ENCODE data around the gene P2RX3.

Gene P2RX3

DNA sequence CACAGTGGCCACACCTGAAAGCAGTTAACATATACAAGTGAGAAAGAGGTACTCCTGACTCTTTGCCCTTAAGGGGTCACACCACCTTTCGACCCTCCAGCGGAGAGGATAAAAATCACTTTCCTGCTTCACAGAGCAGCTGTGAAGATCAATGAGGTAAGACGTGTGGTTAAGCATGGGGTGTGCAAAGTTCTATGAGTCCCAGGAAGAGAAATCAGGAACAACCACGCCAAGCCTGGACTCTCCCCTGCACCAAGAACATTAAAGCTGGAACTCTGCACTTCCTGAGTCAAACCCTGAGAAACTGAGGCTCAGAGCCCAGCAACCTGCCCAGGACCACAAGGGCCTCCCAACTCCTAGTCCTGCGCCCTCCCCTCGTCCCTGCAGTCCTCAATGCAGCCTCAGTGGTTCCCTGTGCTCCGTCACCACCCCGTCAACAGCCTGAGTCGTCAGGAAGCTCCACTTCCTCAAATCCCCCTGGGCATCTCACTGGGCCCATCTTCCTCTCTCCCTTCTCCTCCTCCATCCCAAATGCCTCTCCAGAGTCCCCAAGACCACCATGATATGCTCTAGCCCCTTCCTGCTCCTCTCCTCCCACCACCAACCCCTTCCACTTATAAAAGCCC lies 31.1 kb upstream of the P2RX3 start:
- Histone ChIP-seq H3K4me3 (ENCODE audit: low read depth, low read length) (no peak overlapping the region), H3K9me3 (ENCODE audit: control insufficient read depth, insufficient read depth, low read depth, low read length) (no peaks in the 10 kb centered on the region), H3K27ac (ENCODE audit: extremely low read depth, low read depth, low read length) (no peak overlapping the region), H3K36me3 (ENCODE audit: control insufficient read depth in 2 of 2, insufficient read depth in 1 of 2, low read length in 2 of 2) (peaks cover 0 to 44% of the 10 kb centered on the region in 2 experiments; a peak in 1 of 3 replicates), H3K4me1 (ENCODE audit: control insufficient read depth, insufficient read depth, low read length) (no peaks in the 10 kb centered on the region)
- ChIA-PET CTCF (no interaction called here), POLR2A (interaction anchor here (2.7 kb wide), 1 partner anchor 18 kb away, joined by 8 read pairs; the partner anchor contains the start of gene TNKS1BP1)
- no peak for TF ChIP-seq ZNF132 (tag by site-specific recombination; IDR thresholded peaks at IDR 0.05; ENCODE audit: borderline replicate concordance)
- TF ChIP-seq, protein P1, sequence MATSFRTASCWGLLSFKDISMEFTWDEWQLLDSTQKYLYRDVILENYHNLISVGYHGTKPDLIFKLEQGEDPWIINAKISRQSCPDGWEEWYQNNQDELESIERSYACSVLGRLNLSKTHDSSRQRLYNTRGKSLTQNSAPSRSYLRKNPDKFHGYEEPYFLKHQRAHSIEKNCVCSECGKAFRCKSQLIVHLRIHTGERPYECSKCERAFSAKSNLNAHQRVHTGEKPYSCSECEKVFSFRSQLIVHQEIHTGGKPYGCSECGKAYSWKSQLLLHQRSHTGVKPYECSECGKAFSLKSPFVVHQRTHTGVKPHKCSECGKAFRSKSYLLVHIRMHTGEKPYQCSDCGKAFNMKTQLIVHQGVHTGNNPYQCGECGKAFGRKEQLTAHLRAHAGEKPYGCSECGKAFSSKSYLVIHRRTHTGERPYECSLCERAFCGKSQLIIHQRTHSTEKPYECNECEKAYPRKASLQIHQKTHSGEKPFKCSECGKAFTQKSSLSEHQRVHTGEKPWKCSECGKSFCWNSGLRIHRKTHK (tag by site-specific recombination; IDR thresholded peaks at IDR 0.05) = no peak
- TF ChIP-seq ZNF530 (tag by site-specific recombination; IDR thresholded peaks at IDR 0.05; ENCODE audit: low read depth) = no peak
- TF ChIP-seq SP7 (tag by site-specific recombination; IDR thresholded peaks at IDR 0.05) = no peak
- TF ChIP-seq, protein P2, sequence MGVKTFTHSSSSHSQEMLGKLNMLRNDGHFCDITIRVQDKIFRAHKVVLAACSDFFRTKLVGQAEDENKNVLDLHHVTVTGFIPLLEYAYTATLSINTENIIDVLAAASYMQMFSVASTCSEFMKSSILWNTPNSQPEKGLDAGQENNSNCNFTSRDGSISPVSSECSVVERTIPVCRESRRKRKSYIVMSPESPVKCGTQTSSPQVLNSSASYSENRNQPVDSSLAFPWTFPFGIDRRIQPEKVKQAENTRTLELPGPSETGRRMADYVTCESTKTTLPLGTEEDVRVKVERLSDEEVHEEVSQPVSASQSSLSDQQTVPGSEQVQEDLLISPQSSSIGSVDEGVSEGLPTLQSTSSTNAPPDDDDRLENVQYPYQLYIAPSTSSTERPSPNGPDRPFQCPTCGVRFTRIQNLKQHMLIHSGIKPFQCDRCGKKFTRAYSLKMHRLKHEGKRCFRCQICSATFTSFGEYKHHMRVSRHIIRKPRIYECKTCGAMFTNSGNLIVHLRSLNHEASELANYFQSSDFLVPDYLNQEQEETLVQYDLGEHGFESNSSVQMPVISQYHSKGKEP (tag by site-specific recombination; IDR thresholded peaks at IDR 0.05) = no peak
- TF ChIP-seq ZNF133 (tag by site-specific recombination; IDR thresholded peaks at IDR 0.05) = no peak
- TF ChIP-seq, protein P3, sequence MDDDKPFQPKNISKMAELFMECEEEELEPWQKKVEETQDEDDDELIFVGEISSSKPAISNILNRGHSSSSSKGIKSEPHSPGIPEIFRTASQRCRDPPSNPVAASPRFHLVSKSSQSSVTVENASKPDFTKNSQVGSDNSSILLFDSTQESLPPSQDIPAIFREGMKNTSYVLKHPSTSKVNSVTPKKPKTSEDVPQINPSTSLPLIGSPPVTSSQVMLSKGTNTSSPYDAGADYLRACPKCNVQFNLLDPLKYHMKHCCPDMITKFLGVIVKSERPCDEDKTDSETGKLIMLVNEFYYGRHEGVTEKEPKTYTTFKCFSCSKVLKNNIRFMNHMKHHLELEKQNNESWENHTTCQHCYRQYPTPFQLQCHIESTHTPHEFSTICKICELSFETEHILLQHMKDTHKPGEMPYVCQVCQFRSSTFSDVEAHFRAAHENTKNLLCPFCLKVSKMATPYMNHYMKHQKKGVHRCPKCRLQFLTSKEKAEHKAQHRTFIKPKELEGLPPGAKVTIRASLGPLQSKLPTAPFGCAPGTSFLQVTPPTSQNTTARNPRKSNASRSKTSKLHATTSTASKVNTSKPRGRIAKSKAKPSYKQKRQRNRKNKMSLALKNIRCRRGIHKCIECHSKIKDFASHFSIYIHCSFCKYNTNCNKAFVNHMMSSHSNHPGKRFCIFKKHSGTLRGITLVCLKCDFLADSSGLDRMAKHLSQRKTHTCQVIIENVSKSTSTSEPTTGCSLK (tag by site-specific recombination; IDR thresholded peaks at IDR 0.05) = no peak
- TF ChIP-seq ZNF214 (tag by site-specific recombination; IDR thresholded peaks at IDR 0.05; ENCODE audit: borderline replicate concordance) = no peak
- TF ChIP-seq, protein P4, sequence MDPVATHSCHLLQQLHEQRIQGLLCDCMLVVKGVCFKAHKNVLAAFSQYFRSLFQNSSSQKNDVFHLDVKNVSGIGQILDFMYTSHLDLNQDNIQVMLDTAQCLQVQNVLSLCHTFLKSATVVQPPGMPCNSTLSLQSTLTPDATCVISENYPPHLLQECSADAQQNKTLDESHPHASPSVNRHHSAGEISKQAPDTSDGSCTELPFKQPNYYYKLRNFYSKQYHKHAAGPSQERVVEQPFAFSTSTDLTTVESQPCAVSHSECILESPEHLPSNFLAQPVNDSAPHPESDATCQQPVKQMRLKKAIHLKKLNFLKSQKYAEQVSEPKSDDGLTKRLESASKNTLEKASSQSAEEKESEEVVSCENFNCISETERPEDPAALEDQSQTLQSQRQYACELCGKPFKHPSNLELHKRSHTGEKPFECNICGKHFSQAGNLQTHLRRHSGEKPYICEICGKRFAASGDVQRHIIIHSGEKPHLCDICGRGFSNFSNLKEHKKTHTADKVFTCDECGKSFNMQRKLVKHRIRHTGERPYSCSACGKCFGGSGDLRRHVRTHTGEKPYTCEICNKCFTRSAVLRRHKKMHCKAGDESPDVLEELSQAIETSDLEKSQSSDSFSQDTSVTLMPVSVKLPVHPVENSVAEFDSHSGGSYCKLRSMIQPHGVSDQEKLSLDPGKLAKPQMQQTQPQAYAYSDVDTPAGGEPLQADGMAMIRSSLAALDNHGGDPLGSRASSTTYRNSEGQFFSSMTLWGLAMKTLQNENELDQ (tag by site-specific recombination; IDR thresholded peaks at IDR 0.05; ENCODE audit: low read depth) = no peak
- no peak for TF ChIP-seq ZNF600 (tag by site-specific recombination; IDR thresholded peaks at IDR 0.05)
- TF ChIP-seq ZNF560 (tag by site-specific recombination; IDR thresholded peaks at IDR 0.05; ENCODE audit: borderline replicate concordance) = no peak

DNA sequence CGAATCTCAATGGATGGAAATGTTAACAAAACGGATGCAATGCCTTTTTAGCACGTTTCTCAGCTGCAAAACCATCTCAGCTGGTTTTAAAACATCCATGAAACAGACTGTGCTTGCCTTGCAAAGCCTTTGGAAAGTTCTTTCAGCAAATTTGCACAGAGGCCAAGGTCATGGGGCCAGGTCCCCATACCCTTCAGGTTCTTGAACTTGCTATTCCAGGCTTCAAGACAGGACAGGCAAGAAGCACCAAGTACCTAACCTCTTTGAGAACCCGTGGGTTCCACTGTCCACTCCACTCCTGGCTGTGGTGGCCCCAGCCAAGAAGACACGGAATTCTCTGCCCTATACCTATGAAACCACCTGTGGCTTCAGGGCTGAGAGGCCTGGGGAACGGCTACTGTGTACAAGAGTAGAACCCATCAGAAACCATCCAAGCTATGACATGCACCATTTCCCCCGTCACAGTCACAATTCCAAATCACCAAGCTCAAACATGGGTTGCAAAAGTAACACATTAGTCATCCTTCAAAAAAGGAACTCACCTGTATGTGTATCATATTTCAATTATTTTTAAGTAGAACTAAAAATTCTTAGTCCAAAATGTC lies 30.4 kb upstream of the P2RX3 start:
- POLR2A ChIA-PET = interaction anchor here (1.1 to 2.7 kb wide), 2 partner anchors 14 to 17 kb away, joined by 5 to 8 read pairs; partner anchors contain the start of gene TNKS1BP1
- Histone ChIP-seq H3K27ac (ENCODE audit: extremely low read depth, low read depth, low read length) (no peak overlapping the region), H3K4me1 (ENCODE audit: control insufficient read depth, insufficient read depth, low read length) (no peaks in the 10 kb centered on the region), H3K9me3 (ENCODE audit: control insufficient read depth, insufficient read depth, low read depth, low read length) (no peaks in the 10 kb centered on the region), H3K36me3 (ENCODE audit: control insufficient read depth in 2 of 2, insufficient read depth in 1 of 2, low read length in 2 of 2) (peaks cover 0 to 46% of the 10 kb centered on the region in 2 experiments; a peak in 1 of 3 replicates), H3K4me3 (ENCODE audit: low read depth, low read length) (no peak overlapping the region)
- CTCF ChIA-PET = interaction anchor here (0.9 to 1.0 kb wide), 2 partner anchors 58 to 467 kb away, joined by 3 read pairs; no protein-coding TSS in a partner anchor
- TF ChIP-seq HOXA7 (CRISPR knock-in tag; IDR thresholded peaks at IDR 0.05; ENCODE audit: borderline replicate concordance) (no peak), SCRT2 (tag by site-specific recombination; IDR thresholded peaks at IDR 0.05) (peak; percentile 69), ZBTB48 (tag by site-specific recombination; IDR thresholded peaks at IDR 0.05) (no peak)
